ENCODE results near the gene DUOX1. TPM values are rescaled to one million over a fixed set of nuclear protein-coding genes. Genes with fewer than 3 reads are reported as not detected.

The DUOX1 gene
- total RNA-seq, 3 donors from 2014 or later, result 0.43 to 1.7 (median 0.70) TPM

DNA sequence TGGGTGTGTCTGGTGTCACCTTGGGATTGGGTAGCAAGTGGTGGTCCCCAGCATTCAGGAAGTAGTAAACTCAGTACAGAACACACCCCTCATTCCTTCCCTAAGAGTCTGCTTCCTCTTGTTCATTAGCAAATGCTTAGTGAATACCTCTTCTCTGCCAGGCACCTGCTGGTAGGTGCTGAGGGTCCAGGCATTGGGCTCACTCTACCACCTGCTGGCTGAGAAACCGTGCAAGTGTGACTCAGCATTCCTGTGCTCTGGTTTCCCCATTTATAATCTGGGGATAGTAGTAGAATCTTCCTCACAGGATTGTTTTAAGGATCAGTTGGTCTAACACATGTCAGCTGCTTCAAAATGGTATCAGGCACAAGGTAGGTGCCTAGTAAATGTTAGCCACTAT, 53.2 kb downstream of the DUOX1 start:
- no peak overlapping the region for H3K4me3 ChIP-seq
- peaks cover 22% of the 10 kb centered on the region for H3K4me1 ChIP-seq (ENCODE audit: low read depth)
- ATAC-seq, result no peak
- intact Hi-C loops (cut with DNase I, micrococcal nuclease), result no loop called here
- no peaks in the 10 kb centered on the region for H3K9me3 ChIP-seq
- DNase-seq, result no peak
- TF ChIP-seq, protein P1, sequence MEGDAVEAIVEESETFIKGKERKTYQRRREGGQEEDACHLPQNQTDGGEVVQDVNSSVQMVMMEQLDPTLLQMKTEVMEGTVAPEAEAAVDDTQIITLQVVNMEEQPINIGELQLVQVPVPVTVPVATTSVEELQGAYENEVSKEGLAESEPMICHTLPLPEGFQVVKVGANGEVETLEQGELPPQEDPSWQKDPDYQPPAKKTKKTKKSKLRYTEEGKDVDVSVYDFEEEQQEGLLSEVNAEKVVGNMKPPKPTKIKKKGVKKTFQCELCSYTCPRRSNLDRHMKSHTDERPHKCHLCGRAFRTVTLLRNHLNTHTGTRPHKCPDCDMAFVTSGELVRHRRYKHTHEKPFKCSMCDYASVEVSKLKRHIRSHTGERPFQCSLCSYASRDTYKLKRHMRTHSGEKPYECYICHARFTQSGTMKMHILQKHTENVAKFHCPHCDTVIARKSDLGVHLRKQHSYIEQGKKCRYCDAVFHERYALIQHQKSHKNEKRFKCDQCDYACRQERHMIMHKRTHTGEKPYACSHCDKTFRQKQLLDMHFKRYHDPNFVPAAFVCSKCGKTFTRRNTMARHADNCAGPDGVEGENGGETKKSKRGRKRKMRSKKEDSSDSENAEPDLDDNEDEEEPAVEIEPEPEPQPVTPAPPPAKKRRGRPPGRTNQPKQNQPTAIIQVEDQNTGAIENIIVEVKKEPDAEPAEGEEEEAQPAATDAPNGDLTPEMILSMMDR (IDR thresholded peaks at IDR 0.05), result no peak
- H3K36me3 ChIP-seq (ENCODE audit: low read depth), result no peaks in the 10 kb centered on the region

DNA sequence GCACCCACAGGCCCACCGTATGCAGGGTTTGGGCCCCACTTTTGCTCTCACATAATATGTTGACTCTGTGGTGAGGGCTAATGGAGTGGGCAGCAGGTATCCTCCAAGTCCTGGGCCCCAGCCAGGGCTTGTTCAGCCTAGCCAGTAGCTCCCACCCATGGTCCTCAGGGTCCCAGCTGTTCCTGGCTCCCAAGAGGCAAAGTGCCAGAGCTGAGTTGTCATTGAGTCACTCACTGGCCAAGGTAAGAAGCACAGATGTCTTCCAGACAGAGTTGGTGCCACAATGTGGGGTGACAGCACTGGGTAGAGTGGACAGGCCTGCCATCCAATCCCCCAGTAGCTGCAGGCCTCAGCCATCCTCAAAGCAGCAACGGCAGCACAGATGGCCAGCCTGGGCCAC, 53.7 kb downstream of the DUOX1 start:
- TF ChIP-seq, protein P1 (IDR thresholded peaks at IDR 0.05), result no peak
- DNase-seq (no peak), ATAC-seq (no peak)
- no peaks in the 10 kb centered on the region for H3K9me3 ChIP-seq
- no peaks in the 10 kb centered on the region for H3K36me3 ChIP-seq (ENCODE audit: low read depth)
- H3K4me3 ChIP-seq, result no peak overlapping the region
- intact Hi-C loops (cut with DNase I, micrococcal nuclease), result no loop called here
- peaks cover 24% of the 10 kb centered on the region for H3K4me1 ChIP-seq (ENCODE audit: low read depth)

DNA sequence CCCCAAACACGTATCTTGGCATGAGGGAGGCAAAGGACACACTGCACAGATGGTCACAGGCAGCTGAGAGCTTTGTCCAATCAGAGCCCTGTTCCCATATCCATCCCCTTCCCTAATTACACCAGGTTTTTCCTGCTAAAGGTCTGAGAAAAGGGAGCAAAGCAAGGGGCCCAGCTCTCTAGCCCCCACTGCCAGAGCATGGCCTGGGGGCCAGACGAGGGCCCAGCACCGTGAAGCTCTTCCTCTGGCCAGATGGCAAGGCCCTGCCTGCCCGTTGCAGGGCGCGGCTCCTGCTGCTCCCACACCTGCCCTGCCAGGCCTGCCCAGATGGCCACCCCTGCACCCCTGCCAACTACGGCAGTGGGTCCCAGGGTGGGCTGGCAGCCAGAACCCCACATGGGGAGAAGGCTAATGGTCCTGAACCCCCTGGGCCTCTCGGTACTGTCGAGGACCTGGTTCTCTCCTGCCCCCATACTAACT, 54.8 kb downstream of the DUOX1 start:
- TF ChIP-seq, protein P1 (IDR thresholded peaks at IDR 0.05), result no peak
- Histone ChIP-seq H3K9me3 (no peaks in the 10 kb centered on the region), H3K4me1 (ENCODE audit: low read depth) (peaks cover 21% of the 10 kb centered on the region), H3K36me3 (ENCODE audit: low read depth) (no peaks in the 10 kb centered on the region), H3K4me3 (no peak overlapping the region)
- ATAC-seq, result peak; percentile 44
- intact Hi-C loops (cut with DNase I, micrococcal nuclease), result no loop called here
- DNase-seq, result no peak

DNA sequence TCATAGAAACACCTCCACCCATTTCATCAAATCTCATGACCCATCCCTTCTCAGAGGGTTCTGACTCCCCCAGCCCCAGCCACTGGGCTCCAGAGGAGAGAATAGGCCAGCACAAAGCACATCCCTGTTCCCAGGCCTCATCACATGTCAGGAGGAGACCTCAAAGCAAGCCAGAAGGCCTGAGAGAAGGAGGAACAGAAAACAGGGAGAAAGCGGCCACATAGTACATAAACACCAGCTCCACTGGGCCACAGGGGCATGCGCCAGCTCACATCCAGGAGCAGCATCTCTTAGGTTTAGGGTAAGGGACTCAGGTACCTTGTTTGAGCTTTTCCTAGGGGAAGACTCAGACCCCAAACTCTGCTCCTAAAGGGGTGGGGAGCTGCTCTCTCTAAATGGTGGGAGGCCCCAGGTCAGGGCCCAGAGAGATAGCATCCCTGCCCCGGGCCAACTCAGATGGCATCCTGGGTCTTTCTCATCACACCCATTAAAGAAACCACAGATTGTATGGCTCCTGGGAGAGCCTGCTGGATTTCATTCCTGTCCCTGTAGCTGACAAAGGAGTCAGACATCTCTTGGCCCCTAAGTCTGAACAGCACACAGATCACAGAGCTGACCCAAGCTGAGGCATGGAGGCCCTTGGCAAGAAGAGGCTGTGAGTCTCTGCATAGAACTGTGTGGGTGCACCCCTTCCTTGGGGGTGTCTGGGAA, 55.4 kb downstream of the DUOX1 start:
- no peak for ATAC-seq
- intact Hi-C loops (cut with DNase I, micrococcal nuclease), result no loop called here
- H3K4me1 ChIP-seq (ENCODE audit: low read depth), result peaks cover 19% of the 10 kb centered on the region

DNA sequence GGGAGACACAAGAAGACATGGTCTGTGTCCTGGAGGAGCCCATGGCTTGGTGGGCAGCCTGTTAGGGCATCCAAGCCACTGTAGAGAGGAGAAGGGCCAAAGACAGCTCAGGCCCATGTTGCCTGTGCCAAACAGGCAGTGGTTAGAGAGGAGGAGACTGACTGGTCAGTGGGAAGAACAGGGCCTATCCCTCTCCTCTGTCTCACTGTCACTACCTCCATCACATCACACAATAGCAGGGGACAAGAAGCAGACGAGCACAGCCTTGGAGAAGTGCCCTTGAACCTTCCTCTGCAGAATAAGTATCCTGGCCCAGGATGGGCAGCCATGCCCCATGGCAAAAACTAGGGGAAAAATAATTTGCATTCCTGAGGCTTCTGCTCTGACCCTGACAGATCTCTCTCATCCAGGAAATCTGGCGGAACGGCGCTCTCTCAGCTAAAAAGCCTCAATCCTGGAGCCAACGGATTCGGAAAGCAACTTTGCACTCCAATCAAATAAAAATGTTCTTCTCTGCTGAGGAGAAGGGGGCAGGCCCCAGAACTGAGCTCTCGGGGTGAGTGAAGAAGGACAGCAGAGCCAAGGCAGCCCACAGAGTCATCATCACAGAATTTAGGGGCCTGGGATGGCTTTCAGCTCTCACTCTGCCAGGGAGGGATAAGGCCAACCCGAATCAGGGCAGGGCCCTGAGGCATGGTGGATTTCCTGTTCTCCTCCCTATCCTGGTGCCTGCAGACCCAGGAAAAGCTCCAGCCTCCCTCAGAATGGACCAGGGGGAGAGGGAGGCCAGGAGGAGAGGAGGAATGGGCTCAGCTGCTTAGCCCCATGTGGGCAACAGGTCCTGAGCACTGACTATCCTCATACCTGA, 56.3 kb downstream of the DUOX1 start:
- ATAC-seq (peak; percentile 9), DNase-seq (no peak)
- TF ChIP-seq, protein P1 (IDR thresholded peaks at IDR 0.05), result no peak
- Histone ChIP-seq H3K4me3 (no peak overlapping the region), H3K9me3 (no peaks in the 10 kb centered on the region), H3K36me3 (ENCODE audit: low read depth) (no peaks in the 10 kb centered on the region), H3K4me1 (ENCODE audit: low read depth) (peaks cover 19% of the 10 kb centered on the region)
- intact Hi-C loops (cut with DNase I, micrococcal nuclease), result no loop called here

More for the DNA sequence above, 55.4 kb downstream of the DUOX1 start:
- H3K9me3 ChIP-seq, result no peaks in the 10 kb centered on the region
- no peak for DNase-seq
- no peak overlapping the region for H3K4me3 ChIP-seq
- H3K36me3 ChIP-seq (ENCODE audit: low read depth), result no peaks in the 10 kb centered on the region
- TF ChIP-seq, protein P1 (IDR thresholded peaks at IDR 0.05), result no peak
